ENCODE results near the gene FAM234A.

The FAM234A gene

GRCh38 chr16:303760-304505, 69.3 kb downstream of the FAM234A start:
- Histone ChIP-seq H2AFZ (ENCODE audit: low read depth, low read length, severe bottlenecking) (no peak overlapping the region), H3K9me3 (ENCODE audit: insufficient read depth, low read length) (no peaks in the 10 kb centered on the region), H3K27ac (ENCODE audit: low read depth, low read length) (no peak overlapping the region), H3K79me2 (ENCODE audit: insufficient read depth, low read length) (no peaks in the 10 kb centered on the region), H3K9me2 (replicated peaks; ENCODE audit: insufficient read depth, low read length) (no peaks in the 10 kb centered on the region), H3K9ac (ENCODE audit: low read length) (no peak overlapping the region), H3K36me3 (ENCODE audit: low read length) (no peaks in the 10 kb centered on the region), H3F3A (ENCODE audit: insufficient read depth) (no peaks in the 10 kb centered on the region), H4K20me1 (ENCODE audit: low read depth, low read length) (no peaks in the 10 kb centered on the region), H3K4me2 (ENCODE audit: low read depth, low read length, poor library complexity, severe bottlenecking) (no peak overlapping the region), H3K4me3 (ENCODE audit: insufficient read depth, low read length, poor library complexity, severe bottlenecking) (no peak overlapping the region), H3K27me3 (ENCODE audit: low read length) (no peaks in the 10 kb centered on the region)
- TF ChIP-seq EZH2phosphoT487 (conservative IDR thresholded peaks at IDR 0.05; ENCODE audit: low read length) (no peak), CTCF (IDR thresholded peaks at IDR 0.05; ENCODE audit: insufficient read depth, low read length, poor library complexity, severe bottlenecking) (no peak)

GRCh38 chr16:305916-306626, 71.5 kb downstream of the FAM234A start:
- Histone ChIP-seq H3K9me3 (ENCODE audit: insufficient read depth, low read length) (no peaks in the 10 kb centered on the region), H3K4me3 (ENCODE audit: insufficient read depth, low read length, poor library complexity, severe bottlenecking) (no peak overlapping the region), H3F3A (ENCODE audit: insufficient read depth) (no peaks in the 10 kb centered on the region), H3K27ac (ENCODE audit: low read depth, low read length) (no peak overlapping the region), H3K9me2 (replicated peaks; ENCODE audit: insufficient read depth, low read length) (no peaks in the 10 kb centered on the region), H4K20me1 (ENCODE audit: low read depth, low read length) (no peaks in the 10 kb centered on the region), H2AFZ (ENCODE audit: low read depth, low read length, severe bottlenecking) (no peak overlapping the region), H3K4me2 (ENCODE audit: low read depth, low read length, poor library complexity, severe bottlenecking) (no peak overlapping the region), H3K9ac (ENCODE audit: low read length) (no peak overlapping the region), H3K27me3 (ENCODE audit: low read length) (no peaks in the 10 kb centered on the region), H3K36me3 (ENCODE audit: low read length) (no peaks in the 10 kb centered on the region), H3K79me2 (ENCODE audit: insufficient read depth, low read length) (no peaks in the 10 kb centered on the region)
- TF ChIP-seq EZH2phosphoT487 (conservative IDR thresholded peaks at IDR 0.05; ENCODE audit: low read length), result no peak
- no peak for TF ChIP-seq CTCF (IDR thresholded peaks at IDR 0.05; ENCODE audit: insufficient read depth, low read length, poor library complexity, severe bottlenecking)

- no peaks in the 10 kb centered on the region for H3K79me2 ChIP-seq (ENCODE audit: insufficient read depth, low read length)
- no peaks in the 10 kb centered on the region for H3F3A ChIP-seq (ENCODE audit: insufficient read depth)
- H3K4me2 ChIP-seq (ENCODE audit: low read depth, low read length, poor library complexity, severe bottlenecking), result no peak overlapping the region
- no peak for TF ChIP-seq EZH2phosphoT487 (conservative IDR thresholded peaks at IDR 0.05; ENCODE audit: low read length)
- TF ChIP-seq CTCF (IDR thresholded peaks at IDR 0.05; ENCODE audit: insufficient read depth, low read length, poor library complexity, severe bottlenecking), result no peak
- no peak overlapping the region for H3K27ac ChIP-seq (ENCODE audit: low read depth, low read length)
- no peaks in the 10 kb centered on the region for H4K20me1 ChIP-seq (ENCODE audit: low read depth, low read length)
- H3K9me2 ChIP-seq (replicated peaks; ENCODE audit: insufficient read depth, low read length), result no peaks in the 10 kb centered on the region
- H3K36me3 ChIP-seq (ENCODE audit: low read length), result no peaks in the 10 kb centered on the region
- no peak overlapping the region for H2AFZ ChIP-seq (ENCODE audit: low read depth, low read length, severe bottlenecking)
- no peak overlapping the region for H3K4me3 ChIP-seq (ENCODE audit: insufficient read depth, low read length, poor library complexity, severe bottlenecking)
- H3K9me3 ChIP-seq (ENCODE audit: insufficient read depth, low read length), result no peaks in the 10 kb centered on the region
- H3K27me3 ChIP-seq (ENCODE audit: low read length), result no peaks in the 10 kb centered on the region
- no peak overlapping the region for H3K9ac ChIP-seq (ENCODE audit: low read length)
Measured at GRCh38 chr16:306911-307370, 72.3 kb downstream of the FAM234A start.
